SK-N-SH (cell line): ENCODE measurements around the gene ATP6V1F. TPM values are rescaled to one million over a fixed set of nuclear protein-coding genes. Genes with fewer than 3 reads are reported as not detected.

Source experiments
- CTCF ChIA-PET: fragments of 300-600, 350-600 bp; formaldehyde crosslinking; extraction: SDS; loops from one replicate; lab custom pipeline; 2021; lab: Yijun Ruan, JAX
- POLR2A ChIA-PET: fragments of 350-600 bp; sonication (Branson Sonifier 250); formaldehyde crosslinking; extraction: SDS; loops from one replicate; lab custom pipeline; 2020; ENCODE audit warnings: antibody characterized with exemption, inconsistent platforms; lab: Yijun Ruan, JAX
- DNase-seq: peaks from one replicate; pipeline ENCODE4 v3.0.0; 2012
- H2AFZ ChIP-seq: fragments of 200-600 bp; sonication (generic); 2 replicates; pipeline ENCODE4 v1.8.1; 2016; ENCODE audit warnings: antibody characterized with exemption, mild to moderate bottlenecking, low read depth
- H3F3A ChIP-seq: fragments of 200-600 bp; sonication (generic); replicated peaks from 2 replicates; pipeline ENCODE3; 2016; ENCODE audit warnings: antibody characterized with exemption, mild to moderate bottlenecking; ENCODE audit not compliant: insufficient read depth
- H3K27ac ChIP-seq, 2 experiments: fragments of 200-500 bp in 1 of 2; fragments of 200-600 bp in 1 of 2; sonication (Bioruptor generic) in 1 of 2; sonication (generic), shearing (Covaris generic) in 1 of 2; 2 replicates each; pipeline versions ENCODE4 v1.5.1 to v1.6.1; 2014 to 2016; ENCODE audit warnings: low read depth in 2 of 2, inconsistent platforms in 1 of 2, low read length in 1 of 2, mild to moderate bottlenecking in 1 of 2, mixed read lengths in 1 of 2
- H3K27me3 ChIP-seq: fragments of 200-600 bp; sonication (generic), shearing (Covaris generic); 2 replicates; pipeline ENCODE4 v1.6.1; 2016; ENCODE audit warnings: mixed run types; ENCODE audit not compliant: insufficient read depth
- H3K36me3 ChIP-seq, 2 experiments: fragments of 200-500 bp in 1 of 2; fragments of 200-600 bp in 1 of 2; sonication (Bioruptor generic) in 1 of 2; sonication (generic) in 1 of 2; replicated peaks in 1 of 2; 2 replicates each; pipeline versions ENCODE3 to v1.5.1; 2014 to 2016; ENCODE audit warnings: low read length in 1 of 2, mild to moderate bottlenecking in 1 of 2; ENCODE audit not compliant: insufficient read depth in 2 of 2, control insufficient read depth in 1 of 2
- H3K4me1 ChIP-seq, 2 experiments: fragments of 200-500 bp in 1 of 2; fragments of 200-600 bp in 1 of 2; sonication (Bioruptor generic) in 1 of 2; sonication (generic), shearing (Covaris generic) in 1 of 2; 2 replicates each; pipeline versions ENCODE4 v1.5.1 to v1.6.1; 2014 to 2016; ENCODE audit warnings: low read depth in 1 of 2, low read length in 1 of 2, mixed run types in 1 of 2; ENCODE audit not compliant: insufficient read depth in 2 of 2, control insufficient read depth in 1 of 2
- H3K4me2 ChIP-seq: fragments of 200-600 bp; sonication (generic), shearing (Covaris generic); 2 replicates; pipeline ENCODE4 v1.6.1; 2017; ENCODE audit warnings: mixed run types
- H3K4me3 ChIP-seq, 2 experiments: fragments of 200-500 bp in 1 of 2; fragments of 200-600 bp in 1 of 2; sonication (Bioruptor generic) in 1 of 2; sonication (generic), shearing (Covaris generic) in 1 of 2; 2 replicates each; pipeline versions ENCODE4 v1.5.1 to v1.8.1; 2014 to 2016; ENCODE audit warnings: low read depth in 2 of 2, inconsistent platforms in 1 of 2, low read length in 1 of 2, mild to moderate bottlenecking in 1 of 2, mixed read lengths in 1 of 2, moderate library complexity in 1 of 2
- H3K79me2 ChIP-seq: fragments of 200-600 bp; sonication (generic); 2 replicates; pipeline ENCODE4 v1.8.1; 2017; ENCODE audit warnings: mild to moderate bottlenecking; ENCODE audit not compliant: insufficient read depth
- H3K9ac ChIP-seq: fragments of 200-600 bp; sonication (generic); 2 replicates; pipeline ENCODE4 v1.6.1; 2017; ENCODE audit warnings: mixed run types
- H3K9me2 ChIP-seq: fragments of 200-600 bp; sonication (generic); 2 replicates; pipeline ENCODE4 v1.6.1; 2017; ENCODE audit warnings: mixed run types
- H3K9me3 ChIP-seq: fragments of 200-600 bp; sonication (generic); 2 replicates; pipeline ENCODE4 v1.6.1; 2017; ENCODE audit warnings: mixed run types, mild to moderate bottlenecking, moderate library complexity
- H4K20me1 ChIP-seq: fragments of 200-600 bp; sonication (generic); 2 replicates; pipeline ENCODE4 v1.6.1; 2017; ENCODE audit warnings: mild to moderate bottlenecking, mixed run types; ENCODE audit not compliant: insufficient read depth
- ELF1 ChIP-seq: IDR thresholded peaks from 2 replicates; pipeline ENCODE4 v1.4.0; 2012
- EP300 ChIP-seq, 2 experiments: IDR thresholded peaks; 2 replicates each; pipeline versions ENCODE4 v1.4.0 to v1.6.1; 2012; ENCODE audit warnings: borderline replicate concordance in 1 of 2, low read depth in 1 of 2, low read length in 1 of 2
- FOXJ3 ChIP-seq: sonication (generic); formaldehyde crosslinking; IDR thresholded peaks from 2 replicates; pipeline ENCODE4 v1.5.1; 2020; ENCODE audit warnings: mild to moderate bottlenecking, missing genetic modification reagents
- FOXM1 ChIP-seq: IDR thresholded peaks from 2 replicates; pipeline ENCODE4 v1.4.0; 2012; ENCODE audit warnings: low read depth, mild to moderate bottlenecking
- GABPA ChIP-seq: IDR thresholded peaks from 2 replicates; pipeline ENCODE4 v1.4.0; 2012; ENCODE audit warnings: low read depth, mild to moderate bottlenecking
- MXI1 ChIP-seq: IDR thresholded peaks from 2 replicates; pipeline ENCODE4 v1.6.1; 2012; ENCODE audit warnings: mild to moderate bottlenecking, low read depth, low read length, improper control_type of control experiment
- NFIC ChIP-seq: IDR thresholded peaks from 2 replicates; pipeline ENCODE4 v1.4.0; 2012; ENCODE audit warnings: borderline replicate concordance
- POLR2AphosphoS5 ChIP-seq: IDR thresholded peaks from 2 replicates; pipeline ENCODE4 v1.6.1; 2012; ENCODE audit warnings: low read depth, low read length
- RAD21 ChIP-seq: IDR thresholded peaks from 2 replicates; pipeline ENCODE4 v1.6.1; 2012; ENCODE audit warnings: mild to moderate bottlenecking, low read length
- SMC3 ChIP-seq: IDR thresholded peaks from 2 replicates; pipeline ENCODE4 v1.6.1; 2012; ENCODE audit warnings: low read depth, low read length, improper control_type of control experiment
- TAF1 ChIP-seq: IDR thresholded peaks from 2 replicates; pipeline ENCODE4 v1.6.1; 2012; ENCODE audit warnings: low read depth, mild to moderate bottlenecking, low read length, moderate library complexity, borderline replicate concordance
- WGBS: methylation state at CpG from one replicate; pipeline ENCODE4 v1.1.6; 2017; ENCODE audit warnings: low lambda C conversion rate; 5-methylcytosine and 5-hydroxymethylcytosine counted together
- polyA plus RNA-seq, 3 experiments: library from polyadenylated mRNA; depleted of rRNA; stranded (reverse); fragments of >200 nt; gene quantifications; 2 replicates each; pipeline ENCODE4 v1.2.3, GENCODE V29; 2012
- TF ChIP-seq, protein P1 (sequence below): fragments of 200-600 bp; sonication (generic); IDR thresholded peaks from 2 replicates; pipeline ENCODE4 v1.6.1; 2017; ENCODE audit warnings: antibody characterized with exemption, mild to moderate bottlenecking, moderate library complexity
- TF ChIP-seq, protein P2 (sequence below): fragments of 150-350 bp; IDR thresholded peaks from 2 replicates; pipeline ENCODE4 v1.6.1; 2017; ENCODE audit warnings: antibody characterized with exemption, low read length, low read depth, borderline replicate concordance
- TF ChIP-seq, protein P3 (sequence below): IDR thresholded peaks from 2 replicates; pipeline ENCODE4 v1.4.0; 2012; ENCODE audit warnings: low read depth, borderline replicate concordance
- TF ChIP-seq, protein P4 (sequence below): fragments of 150-350 bp; IDR thresholded peaks from 2 replicates; pipeline ENCODE4 v1.6.1; 2016; ENCODE audit warnings: mild to moderate bottlenecking, low read depth, low read length

ATP6V1F gene
- polyA plus RNA-seq, 1 of the 3 experiments (the other 2 are of a cell fraction), result 495 TPM

DNA sequence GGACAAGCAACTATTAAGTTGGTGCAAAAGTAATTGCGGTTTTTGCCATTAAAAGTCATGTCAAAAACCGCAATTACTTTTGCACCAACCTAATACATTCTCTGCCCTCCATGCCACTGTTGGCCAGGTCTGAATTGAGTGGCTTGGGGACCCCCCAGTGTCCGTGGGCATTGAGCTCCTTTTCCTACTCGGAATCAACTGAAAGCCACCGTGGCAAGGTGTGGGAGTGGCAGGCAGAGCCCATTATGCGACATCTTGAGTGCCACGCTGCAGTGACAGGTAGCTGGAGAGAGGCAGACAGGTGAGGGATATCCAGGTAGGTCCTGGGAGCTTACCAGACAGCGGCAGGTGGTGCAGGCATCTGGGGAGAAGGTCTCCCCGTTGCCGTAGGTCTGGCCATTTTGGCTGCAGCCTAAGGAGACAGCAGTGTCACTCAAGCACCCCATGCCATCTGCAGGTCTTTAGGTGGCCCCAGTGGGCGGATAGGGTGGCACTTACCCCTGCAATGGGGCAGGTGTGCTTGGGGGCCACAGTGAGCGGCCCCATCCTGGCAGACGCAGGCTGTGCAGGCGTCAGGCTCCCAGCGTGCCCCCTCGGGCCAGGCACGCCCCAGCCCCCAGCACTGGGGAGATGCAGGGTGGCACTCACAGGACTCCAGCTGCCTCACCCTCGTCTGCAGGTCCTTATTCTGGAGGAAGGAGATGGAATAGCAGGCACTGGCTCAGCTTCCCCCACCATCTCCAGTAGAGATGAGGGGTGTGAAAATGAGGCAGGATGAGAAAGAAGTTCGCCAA, 44.3 kb downstream of the ATP6V1F start (continued):
- TF ChIP-seq, protein P1, sequence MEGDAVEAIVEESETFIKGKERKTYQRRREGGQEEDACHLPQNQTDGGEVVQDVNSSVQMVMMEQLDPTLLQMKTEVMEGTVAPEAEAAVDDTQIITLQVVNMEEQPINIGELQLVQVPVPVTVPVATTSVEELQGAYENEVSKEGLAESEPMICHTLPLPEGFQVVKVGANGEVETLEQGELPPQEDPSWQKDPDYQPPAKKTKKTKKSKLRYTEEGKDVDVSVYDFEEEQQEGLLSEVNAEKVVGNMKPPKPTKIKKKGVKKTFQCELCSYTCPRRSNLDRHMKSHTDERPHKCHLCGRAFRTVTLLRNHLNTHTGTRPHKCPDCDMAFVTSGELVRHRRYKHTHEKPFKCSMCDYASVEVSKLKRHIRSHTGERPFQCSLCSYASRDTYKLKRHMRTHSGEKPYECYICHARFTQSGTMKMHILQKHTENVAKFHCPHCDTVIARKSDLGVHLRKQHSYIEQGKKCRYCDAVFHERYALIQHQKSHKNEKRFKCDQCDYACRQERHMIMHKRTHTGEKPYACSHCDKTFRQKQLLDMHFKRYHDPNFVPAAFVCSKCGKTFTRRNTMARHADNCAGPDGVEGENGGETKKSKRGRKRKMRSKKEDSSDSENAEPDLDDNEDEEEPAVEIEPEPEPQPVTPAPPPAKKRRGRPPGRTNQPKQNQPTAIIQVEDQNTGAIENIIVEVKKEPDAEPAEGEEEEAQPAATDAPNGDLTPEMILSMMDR, result no peak
- TF ChIP-seq SMC3, result no peak
- TF ChIP-seq, protein P2, sequence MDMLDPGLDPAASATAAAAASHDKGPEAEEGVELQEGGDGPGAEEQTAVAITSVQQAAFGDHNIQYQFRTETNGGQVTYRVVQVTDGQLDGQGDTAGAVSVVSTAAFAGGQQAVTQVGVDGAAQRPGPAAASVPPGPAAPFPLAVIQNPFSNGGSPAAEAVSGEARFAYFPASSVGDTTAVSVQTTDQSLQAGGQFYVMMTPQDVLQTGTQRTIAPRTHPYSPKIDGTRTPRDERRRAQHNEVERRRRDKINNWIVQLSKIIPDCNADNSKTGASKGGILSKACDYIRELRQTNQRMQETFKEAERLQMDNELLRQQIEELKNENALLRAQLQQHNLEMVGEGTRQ, result no peak

DNA sequence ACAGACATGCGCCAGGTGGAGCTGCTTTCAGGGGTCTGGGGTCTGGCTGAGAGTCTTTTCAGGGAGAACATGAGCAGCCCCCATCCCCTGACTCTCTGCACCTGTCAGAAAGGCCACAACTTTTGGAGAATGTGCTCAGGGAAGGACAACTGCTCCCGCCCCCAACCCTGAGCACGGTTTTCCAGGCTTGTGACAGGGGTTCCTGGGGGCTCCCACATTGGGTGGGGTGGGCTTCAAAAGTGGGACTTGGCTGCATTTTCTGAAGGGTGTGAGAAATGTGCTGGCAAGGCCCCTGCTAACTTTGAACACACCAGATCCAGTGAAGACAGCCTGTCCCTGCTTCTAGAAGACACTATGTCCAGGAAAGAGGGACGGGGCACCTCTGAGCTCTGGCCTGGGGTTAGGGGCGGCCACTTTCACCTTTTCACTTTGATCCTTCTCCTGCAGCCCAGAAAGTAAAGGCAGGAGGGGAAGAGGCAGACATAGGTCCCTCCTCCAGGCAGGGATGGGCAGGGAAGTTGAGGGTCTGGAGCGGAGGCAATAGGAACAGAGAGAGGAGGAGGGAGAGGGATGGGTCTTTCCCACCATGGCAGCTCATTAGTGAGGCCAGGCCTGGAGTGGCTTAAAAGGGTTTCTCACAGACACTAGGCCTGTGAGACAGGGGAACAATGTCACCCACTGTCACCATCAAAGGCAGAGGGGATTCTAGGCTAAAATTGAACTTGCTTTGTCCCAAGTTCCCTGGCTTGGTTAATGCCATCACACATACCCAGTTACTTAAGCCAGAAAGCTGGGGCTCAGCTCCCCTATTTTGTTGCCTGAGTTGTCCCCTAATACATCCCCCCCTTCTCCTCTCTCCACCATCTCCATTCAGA, 46.3 kb downstream of the ATP6V1F start:
- peak; percentile 48 for DNase-seq
- H2AFZ ChIP-seq, result no peak overlapping the region
- no peak for TF ChIP-seq FOXM1
- TF ChIP-seq TAF1, result no peak
- no peak for TF ChIP-seq EP300 (IDR thresholded peaks at IDR 0.05; ENCODE audit: borderline replicate concordance in 1 of 2, low read depth in 1 of 2, low read length in 1 of 2)
- TF ChIP-seq, protein P3, sequence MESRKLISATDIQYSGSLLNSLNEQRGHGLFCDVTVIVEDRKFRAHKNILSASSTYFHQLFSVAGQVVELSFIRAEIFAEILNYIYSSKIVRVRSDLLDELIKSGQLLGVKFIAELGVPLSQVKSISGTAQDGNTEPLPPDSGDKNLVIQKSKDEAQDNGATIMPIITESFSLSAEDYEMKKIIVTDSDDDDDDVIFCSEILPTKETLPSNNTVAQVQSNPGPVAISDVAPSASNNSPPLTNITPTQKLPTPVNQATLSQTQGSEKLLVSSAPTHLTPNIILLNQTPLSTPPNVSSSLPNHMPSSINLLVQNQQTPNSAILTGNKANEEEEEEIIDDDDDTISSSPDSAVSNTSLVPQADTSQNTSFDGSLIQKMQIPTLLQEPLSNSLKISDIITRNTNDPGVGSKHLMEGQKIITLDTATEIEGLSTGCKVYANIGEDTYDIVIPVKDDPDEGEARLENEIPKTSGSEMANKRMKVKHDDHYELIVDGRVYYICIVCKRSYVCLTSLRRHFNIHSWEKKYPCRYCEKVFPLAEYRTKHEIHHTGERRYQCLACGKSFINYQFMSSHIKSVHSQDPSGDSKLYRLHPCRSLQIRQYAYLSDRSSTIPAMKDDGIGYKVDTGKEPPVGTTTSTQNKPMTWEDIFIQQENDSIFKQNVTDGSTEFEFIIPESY, result no peak
- TF ChIP-seq NFIC, result no peak
- no peak for TF ChIP-seq ELF1
- no peak for TF ChIP-seq FOXJ3 (CRISPR knock-in tag)
- TF ChIP-seq, protein P1, result no peak
- no peak for TF ChIP-seq MXI1
- no peak for TF ChIP-seq RAD21
- TF ChIP-seq, protein P4, sequence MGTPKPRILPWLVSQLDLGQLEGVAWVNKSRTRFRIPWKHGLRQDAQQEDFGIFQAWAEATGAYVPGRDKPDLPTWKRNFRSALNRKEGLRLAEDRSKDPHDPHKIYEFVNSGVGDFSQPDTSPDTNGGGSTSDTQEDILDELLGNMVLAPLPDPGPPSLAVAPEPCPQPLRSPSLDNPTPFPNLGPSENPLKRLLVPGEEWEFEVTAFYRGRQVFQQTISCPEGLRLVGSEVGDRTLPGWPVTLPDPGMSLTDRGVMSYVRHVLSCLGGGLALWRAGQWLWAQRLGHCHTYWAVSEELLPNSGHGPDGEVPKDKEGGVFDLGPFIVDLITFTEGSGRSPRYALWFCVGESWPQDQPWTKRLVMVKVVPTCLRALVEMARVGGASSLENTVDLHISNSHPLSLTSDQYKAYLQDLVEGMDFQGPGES, result no peak
- no peak for TF ChIP-seq GABPA
- TF ChIP-seq POLR2AphosphoS5, result no peak
- H3K9ac ChIP-seq, result no peak overlapping the region
- H3K79me2 ChIP-seq, result no peaks in the 10 kb centered on the region
- no peaks in the 10 kb centered on the region for H3K9me2 ChIP-seq
- CTCF ChIA-PET, result interaction anchor here (0.8 to 6.2 kb wide), 6 partner anchors 9 to 190 kb away, joined by 3 to 69 read pairs (median 3); no protein-coding TSS in a partner anchor
- 65% methylated on average over 6 of the region's 6 CpGs for WGBS
- H3F3A ChIP-seq, result no peaks in the 10 kb centered on the region
- H3K9me3 ChIP-seq, result no peaks in the 10 kb centered on the region
- peaks cover 0 to 9% of the 10 kb centered on the region in 2 experiments; a peak in 1 of 4 replicates for H3K4me1 ChIP-seq
- H3K4me2 ChIP-seq, result no peak overlapping the region
- H3K27me3 ChIP-seq, result peaks cover 4% of the 10 kb centered on the region; the same call in 1 of the 2 replicates
- no peak overlapping the region for H3K27ac ChIP-seq
- POLR2A ChIA-PET, result no interaction called here
- no peaks in the 10 kb centered on the region for H3K36me3 ChIP-seq
- H4K20me1 ChIP-seq, result no peaks in the 10 kb centered on the region
- no peak overlapping the region for H3K4me3 ChIP-seq
